GM23338 (cell line): ENCODE measurements around the gene ZBTB45. TPM values are rescaled to one million over a fixed set of nuclear protein-coding genes. Genes with fewer than 3 reads are reported as not detected.

Experiments
- ATAC-seq: fragments of 200-7000 bp; cut with Tn5 transposase; 3 replicates; pipeline ENCODE4 v1.9.1; 2020
- DNase-seq: peaks from one replicate; pipeline ENCODE4 v3.0.0-alpha.2; 2015; ENCODE audit warnings: low spot score
- H2AFZ ChIP-seq: fragments of 200-600 bp; sonication (generic); 2 replicates; pipeline ENCODE4 v1.8.0; 2016; ENCODE audit warnings: antibody characterized with exemption, mild to moderate bottlenecking, moderate library complexity
- H3F3A ChIP-seq: fragments of 200-600 bp; sonication (generic); replicated peaks from 2 replicates; pipeline ENCODE4 v1.8.0; 2017; ENCODE audit warnings: antibody characterized with exemption, mixed run types, low read depth
- H3K27ac ChIP-seq: fragments of 200-600 bp; sonication (generic); 2 replicates; pipeline ENCODE4 v1.6.1; 2016; ENCODE audit warnings: low read depth
- H3K27me3 ChIP-seq: fragments of 200-600 bp; sonication (generic); 2 replicates; pipeline ENCODE4 v1.8.0; 2016; ENCODE audit warnings: mild to moderate bottlenecking, mixed run types, moderate library complexity; ENCODE audit not compliant: insufficient read depth
- H3K36me3 ChIP-seq: fragments of 200-600 bp; sonication (generic); 2 replicates; pipeline ENCODE4 v1.8.0; 2016; ENCODE audit warnings: mild to moderate bottlenecking; ENCODE audit not compliant: insufficient read depth
- H3K4me1 ChIP-seq: fragments of 200-600 bp; sonication (generic); 2 replicates; pipeline ENCODE4 v1.8.0; 2016; ENCODE audit warnings: mild to moderate bottlenecking, moderate library complexity; ENCODE audit not compliant: insufficient read depth
- H3K4me2 ChIP-seq: fragments of 200-600 bp; sonication (generic); 2 replicates; pipeline ENCODE4 v1.7.1; 2017; ENCODE audit warnings: mixed run types
- H3K4me3 ChIP-seq: fragments of 200-600 bp; sonication (generic); 2 replicates; pipeline ENCODE4 v1.6.1; 2016; ENCODE audit warnings: mixed run types
- H3K79me2 ChIP-seq: fragments of 200-600 bp; sonication (generic); replicated peaks from 2 replicates; pipeline ENCODE4 v1.8.0; 2017; ENCODE audit warnings: mild to moderate bottlenecking; ENCODE audit not compliant: insufficient read depth
- H3K9me2 ChIP-seq: fragments of 200-600 bp; sonication (generic); 2 replicates; pipeline ENCODE4 v1.8.0; 2017; ENCODE audit not compliant: insufficient read depth
- H4K20me1 ChIP-seq: fragments of 200-600 bp; sonication (generic); replicated peaks from 2 replicates; pipeline ENCODE4 v1.8.0; 2017; ENCODE audit warnings: mild to moderate bottlenecking; ENCODE audit not compliant: insufficient read depth
- H3K27ac Mint-ChIP-seq: 2 replicates; pipeline ENCODE4 v1.8.0; 2020; ENCODE audit warnings: inconsistent platforms, mild to moderate bottlenecking, moderate library complexity, mixed read lengths
- H3K27me3 Mint-ChIP-seq: 3 replicates; pipeline ENCODE4 v1.8.0; 2022; ENCODE audit warnings: low read depth, mild to moderate bottlenecking, moderate library complexity, mixed read lengths, inconsistent platforms; ENCODE audit not compliant: insufficient read depth, poor library complexity
- H3K36me3 Mint-ChIP-seq: 3 replicates; pipeline ENCODE4 v1.8.0; 2021; ENCODE audit warnings: low read depth, mild to moderate bottlenecking, inconsistent platforms, moderate library complexity, mixed read lengths
- H3K4me1 Mint-ChIP-seq: 3 replicates; pipeline ENCODE4 v1.8.0; 2020; ENCODE audit warnings: mild to moderate bottlenecking, inconsistent platforms, mixed read lengths
- H3K4me3 Mint-ChIP-seq: 3 replicates; pipeline ENCODE4 v1.8.0; 2021; ENCODE audit warnings: moderate library complexity, mild to moderate bottlenecking, inconsistent platforms, mixed read lengths
- H3K9me3 Mint-ChIP-seq: 3 replicates; pipeline ENCODE4 v1.8.0; 2020; ENCODE audit warnings: moderate library complexity, mild to moderate bottlenecking, inconsistent platforms, mixed read lengths
- CREB1 ChIP-seq: fragments of 250-450 bp; sonication (Bioruptor Pico); IDR thresholded peaks from 2 replicates; pipeline ENCODE4 v1.5.0; 2020; ENCODE audit warnings: low read depth, mild to moderate bottlenecking, moderate library complexity
- STAT1 ChIP-seq: IDR thresholded peaks from one replicate; pipeline ENCODE4 v1.6.1; 2016; ENCODE audit warnings: antibody characterized with exemption; ENCODE audit not compliant: unreplicated experiment
- ZNF114 ChIP-seq: fragments of 250-450 bp; sonication (Bioruptor Pico); IDR thresholded peaks from 2 replicates; pipeline ENCODE4 v1.5.0; 2020; ENCODE audit warnings: mild to moderate bottlenecking, moderate library complexity
- ZNF331 ChIP-seq: fragments of 250-450 bp; sonication (Bioruptor Pico); IDR thresholded peaks from 2 replicates; pipeline ENCODE4 v1.5.0; 2020; ENCODE audit warnings: low read depth, mild to moderate bottlenecking, moderate library complexity
- polyA plus RNA-seq: library from polyadenylated mRNA; unstranded; fragments of >200 nt; fragmentation: Nextera tagmentation; extraction: Ambion mirVana; gene quantifications from 2 replicates; pipeline ENCODE4 v1.2.1, GENCODE V29; 2016
- total RNA-seq: library from RNA; depleted of rRNA; stranded (reverse); fragments of >200 nt; shearing (Covaris generic); gene quantifications from 2 replicates; pipeline ENCODE4 v1.2.3, GENCODE V29; 2014
- TF ChIP-seq, protein P1 (sequence below): IDR thresholded peaks from 2 replicates; pipeline ENCODE4 v1.6.1; 2016; ENCODE audit warnings: antibody characterized with exemption
- TF ChIP-seq, protein P2 (sequence below): IDR thresholded peaks from one replicate; pipeline ENCODE4 v1.6.1; 2018; ENCODE audit warnings: antibody characterized with exemption; ENCODE audit not compliant: unreplicated experiment

The ZBTB45 gene
- total and polyA plus RNA-seq, 2 experiments from 2014 or later, result 9.5 to 10.4 TPM

DNA sequence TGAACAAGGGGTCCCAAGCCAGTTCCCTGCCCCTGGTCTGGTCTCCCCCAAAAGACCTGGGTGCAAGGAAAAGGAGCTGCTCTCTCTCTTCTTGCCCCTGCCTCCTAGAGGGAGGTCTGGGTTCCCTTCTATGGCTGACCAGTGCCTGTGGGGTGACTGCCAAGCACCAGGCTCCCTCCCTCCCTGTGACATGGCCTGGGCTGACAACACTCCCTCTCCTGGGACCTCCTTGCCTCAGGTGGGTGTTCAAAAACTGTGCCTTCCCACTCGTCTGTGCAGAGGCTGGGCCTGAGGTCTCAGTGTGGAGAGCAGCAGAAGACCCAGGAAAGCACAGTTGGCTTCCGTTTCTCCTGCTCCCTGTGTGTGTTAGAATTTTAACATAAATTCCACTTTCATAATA is 38.8 kb downstream of the ZBTB45 start:
- Histone ChIP-seq H3K27ac (no peak overlapping the region), H3K9me2 (no peaks in the 10 kb centered on the region), H3F3A (peaks cover 3% of the 10 kb centered on the region; the same call in 1 of the 2 replicates), H2AFZ (no peak overlapping the region), H3K79me2 (no peaks in the 10 kb centered on the region), H3K4me2 (no peak overlapping the region), H3K36me3 (no peaks in the 10 kb centered on the region), H3K27me3 (no peaks in the 10 kb centered on the region), H4K20me1 (peaks cover 4% of the 10 kb centered on the region; the same call in 1 of the 2 replicates), H3K4me3 (no peak overlapping the region), H3K4me1 (no peaks in the 10 kb centered on the region)
- ATAC-seq, result no peak
- H3K27ac Mint-ChIP-seq, result no peak overlapping the region
- H3K27me3 Mint-ChIP-seq, result peaks cover 14% of the 10 kb centered on the region
- DNase-seq, result no peak
- no peak overlapping the region for H3K4me3 Mint-ChIP-seq
- H3K4me1 Mint-ChIP-seq, result peaks cover 5% of the 10 kb centered on the region
- no peaks in the 10 kb centered on the region; the same call in 2 of the 3 replicates for H3K9me3 Mint-ChIP-seq
- H3K36me3 Mint-ChIP-seq, result peaks cover 2% of the 10 kb centered on the region; the same call in 1 of the 3 replicates
- TF ChIP-seq ZNF114 (no peak), ZNF331 (no peak)

DNA sequence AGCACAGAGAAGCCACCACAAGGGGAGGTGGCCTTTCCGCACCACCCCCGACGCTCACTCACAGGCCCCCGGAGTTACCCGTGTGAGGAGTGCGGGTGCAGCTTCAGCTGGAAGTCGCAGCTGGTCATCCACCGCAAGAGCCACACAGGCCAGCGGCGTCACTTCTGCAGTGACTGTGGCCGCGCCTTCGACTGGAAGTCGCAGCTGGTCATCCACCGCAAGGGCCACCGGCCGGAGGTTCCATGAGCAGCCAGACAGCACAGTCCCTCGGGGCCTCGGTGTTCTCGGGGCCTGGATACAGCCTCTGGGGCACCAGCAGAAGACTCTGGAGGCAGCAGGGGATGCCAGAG is 39.2 kb downstream of the ZBTB45 start:
- Mint-ChIP-seq H3K27ac (no peak overlapping the region), H3K27me3 (peaks cover 15% of the 10 kb centered on the region), H3K4me1 (peaks cover 5% of the 10 kb centered on the region)

More for the DNA sequence above, 39.2 kb downstream of the ZBTB45 start:
- Histone ChIP-seq H4K20me1 (peaks cover 4% of the 10 kb centered on the region; the same call in 1 of the 2 replicates), H3F3A (peaks cover 4% of the 10 kb centered on the region), H3K36me3 (no peaks in the 10 kb centered on the region), H3K27ac (no peak overlapping the region), H3K27me3 (no peaks in the 10 kb centered on the region), H3K79me2 (no peaks in the 10 kb centered on the region), H3K4me3 (no peak overlapping the region), H2AFZ (no peak overlapping the region), H3K9me2 (no peaks in the 10 kb centered on the region), H3K4me1 (no peaks in the 10 kb centered on the region), H3K4me2 (no peak overlapping the region)
- Mint-ChIP-seq H3K9me3 (no peaks in the 10 kb centered on the region; the same call in 2 of the 3 replicates), H3K4me3 (no peak overlapping the region), H3K36me3 (peaks cover 2% of the 10 kb centered on the region; the same call in 1 of the 3 replicates)
- TF ChIP-seq, protein P1, sequence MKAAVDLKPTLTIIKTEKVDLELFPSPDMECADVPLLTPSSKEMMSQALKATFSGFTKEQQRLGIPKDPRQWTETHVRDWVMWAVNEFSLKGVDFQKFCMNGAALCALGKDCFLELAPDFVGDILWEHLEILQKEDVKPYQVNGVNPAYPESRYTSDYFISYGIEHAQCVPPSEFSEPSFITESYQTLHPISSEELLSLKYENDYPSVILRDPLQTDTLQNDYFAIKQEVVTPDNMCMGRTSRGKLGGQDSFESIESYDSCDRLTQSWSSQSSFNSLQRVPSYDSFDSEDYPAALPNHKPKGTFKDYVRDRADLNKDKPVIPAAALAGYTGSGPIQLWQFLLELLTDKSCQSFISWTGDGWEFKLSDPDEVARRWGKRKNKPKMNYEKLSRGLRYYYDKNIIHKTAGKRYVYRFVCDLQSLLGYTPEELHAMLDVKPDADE, result no peak
- TF ChIP-seq CREB1 (CRISPR knock-in tag) (no peak), ZNF331 (no peak), STAT1 (no peak)
- TF ChIP-seq, protein P2, sequence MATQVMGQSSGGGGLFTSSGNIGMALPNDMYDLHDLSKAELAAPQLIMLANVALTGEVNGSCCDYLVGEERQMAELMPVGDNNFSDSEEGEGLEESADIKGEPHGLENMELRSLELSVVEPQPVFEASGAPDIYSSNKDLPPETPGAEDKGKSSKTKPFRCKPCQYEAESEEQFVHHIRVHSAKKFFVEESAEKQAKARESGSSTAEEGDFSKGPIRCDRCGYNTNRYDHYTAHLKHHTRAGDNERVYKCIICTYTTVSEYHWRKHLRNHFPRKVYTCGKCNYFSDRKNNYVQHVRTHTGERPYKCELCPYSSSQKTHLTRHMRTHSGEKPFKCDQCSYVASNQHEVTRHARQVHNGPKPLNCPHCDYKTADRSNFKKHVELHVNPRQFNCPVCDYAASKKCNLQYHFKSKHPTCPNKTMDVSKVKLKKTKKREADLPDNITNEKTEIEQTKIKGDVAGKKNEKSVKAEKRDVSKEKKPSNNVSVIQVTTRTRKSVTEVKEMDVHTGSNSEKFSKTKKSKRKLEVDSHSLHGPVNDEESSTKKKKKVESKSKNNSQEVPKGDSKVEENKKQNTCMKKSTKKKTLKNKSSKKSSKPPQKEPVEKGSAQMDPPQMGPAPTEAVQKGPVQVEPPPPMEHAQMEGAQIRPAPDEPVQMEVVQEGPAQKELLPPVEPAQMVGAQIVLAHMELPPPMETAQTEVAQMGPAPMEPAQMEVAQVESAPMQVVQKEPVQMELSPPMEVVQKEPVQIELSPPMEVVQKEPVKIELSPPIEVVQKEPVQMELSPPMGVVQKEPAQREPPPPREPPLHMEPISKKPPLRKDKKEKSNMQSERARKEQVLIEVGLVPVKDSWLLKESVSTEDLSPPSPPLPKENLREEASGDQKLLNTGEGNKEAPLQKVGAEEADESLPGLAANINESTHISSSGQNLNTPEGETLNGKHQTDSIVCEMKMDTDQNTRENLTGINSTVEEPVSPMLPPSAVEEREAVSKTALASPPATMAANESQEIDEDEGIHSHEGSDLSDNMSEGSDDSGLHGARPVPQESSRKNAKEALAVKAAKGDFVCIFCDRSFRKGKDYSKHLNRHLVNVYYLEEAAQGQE, result no peak
- DNase-seq, result no peak
- no peak for ATAC-seq
